Ishikawa (cell line): ENCODE results near the gene DDHD1.

ENCODE experiments used
- CEBPB ChIP-seq: IDR thresholded peaks from 2 replicates; pipeline ENCODE4 v1.6.1; 2012
- CREB1 ChIP-seq: IDR thresholded peaks from 2 replicates; pipeline ENCODE4 v1.6.1; 2012; ENCODE audit warnings: low read depth
- EGR1 ChIP-seq: IDR thresholded peaks from 2 replicates; pipeline ENCODE4 v1.6.1; 2012
- EP300 ChIP-seq: IDR thresholded peaks from 2 replicates; pipeline ENCODE4 v1.6.1; 2012; ENCODE audit warnings: borderline replicate concordance
- FOXM1 ChIP-seq: IDR thresholded peaks from 2 replicates; pipeline ENCODE4 v1.6.1; 2012; ENCODE audit warnings: low read depth, borderline replicate concordance
- MAX ChIP-seq: IDR thresholded peaks from 2 replicates; pipeline ENCODE4 v1.6.1; 2012
- NFIC ChIP-seq: IDR thresholded peaks from 2 replicates; pipeline ENCODE4 v1.6.1; 2012
- RAD21 ChIP-seq: IDR thresholded peaks from 2 replicates; pipeline ENCODE4 v1.6.1; 2012; ENCODE audit warnings: low read depth
- REST ChIP-seq: IDR thresholded peaks from 2 replicates; pipeline ENCODE4 v1.6.1; 2012; ENCODE audit warnings: low read depth, mild to moderate bottlenecking
- TAF1 ChIP-seq: IDR thresholded peaks from 2 replicates; pipeline ENCODE4 v1.6.1; 2012; ENCODE audit warnings: low read depth, mild to moderate bottlenecking
- TCF12 ChIP-seq: IDR thresholded peaks from 2 replicates; pipeline ENCODE4 v1.6.1; 2012; ENCODE audit warnings: low read depth
- TEAD4 ChIP-seq: IDR thresholded peaks from 2 replicates; pipeline ENCODE4 v1.6.1; 2012
- USF1 ChIP-seq: IDR thresholded peaks from 2 replicates; pipeline ENCODE4 v1.6.1; 2012
- YY1 ChIP-seq: IDR thresholded peaks from 2 replicates; pipeline ENCODE4 v1.6.1; 2012; ENCODE audit warnings: low read depth

- TF ChIP-seq CEBPB (no peak), TCF12 (no peak), EP300 (no peak), TEAD4 (no peak), REST (no peak), YY1 (no peak), RAD21 (no peak), NFIC (no peak), MAX (no peak), TAF1 (no peak), USF1 (no peak), EGR1 (no peak), FOXM1 (no peak), CREB1 (no peak)
Observed at GRCh38 chr14:53027562-53027961, 125.6 kb downstream of the DDHD1 start.
